Activated naive CD4-positive, alpha-beta T cell treated with anti-CD3 and anti-CD28 coated beads, Interleukin-2, amount 50 U/mL, for 24 hours (primary cell): ENCODE results near the gene FER1L5.
A peak's percentile ranks its signal among the peaks of the same experiment; 100 is the strongest.

Experiments
- H3K27ac Mint-ChIP-seq: one replicate; pipeline ENCODE4 v1.8.0; 2021; ENCODE audit warnings: mild to moderate bottlenecking, mixed read lengths
- H3K27me3 Mint-ChIP-seq: one replicate; pipeline ENCODE4 v1.8.0; 2021; ENCODE audit warnings: mixed read lengths
- H3K36me3 Mint-ChIP-seq: one replicate; pipeline ENCODE4 v1.8.0; 2021; ENCODE audit warnings: mixed read lengths
- H3K4me1 Mint-ChIP-seq: one replicate; pipeline ENCODE4 v1.8.0; 2021; ENCODE audit warnings: mixed read lengths
- H3K4me3 Mint-ChIP-seq: one replicate; pipeline ENCODE4 v1.8.0; 2021; ENCODE audit warnings: mild to moderate bottlenecking, mixed read lengths
- H3K9me3 Mint-ChIP-seq: one replicate; pipeline ENCODE4 v1.8.0; 2021; ENCODE audit warnings: mixed read lengths

Gene FER1L5

GRCh38 chr2:96733931-96734330 is 91.4 kb downstream of the FER1L5 start:
- no peaks in the 10 kb centered on the region for H3K9me3 Mint-ChIP-seq
- peaks cover 12% of the 10 kb centered on the region for H3K36me3 Mint-ChIP-seq
- H3K4me3 Mint-ChIP-seq, result no peak overlapping the region
- peaks cover 12% of the 10 kb centered on the region for H3K4me1 Mint-ChIP-seq
- H3K27me3 Mint-ChIP-seq, result no peaks in the 10 kb centered on the region
- H3K27ac Mint-ChIP-seq, result no peak overlapping the region

GRCh38 chr2:96734880-96735583 is 92.5 kb downstream of the FER1L5 start:
- Mint-ChIP-seq H3K9me3 (no peaks in the 10 kb centered on the region), H3K27me3 (no peaks in the 10 kb centered on the region), H3K27ac (no peak overlapping the region), H3K4me1 (peaks cover 22% of the 10 kb centered on the region), H3K36me3 (peaks cover 14% of the 10 kb centered on the region), H3K4me3 (no peak overlapping the region)

- Mint-ChIP-seq H3K4me3 (peak overlapping the region; percentile 7), H3K27me3 (no peaks in the 10 kb centered on the region), H3K9me3 (no peaks in the 10 kb centered on the region), H3K27ac (no peak overlapping the region), H3K4me1 (peaks cover 35% of the 10 kb centered on the region), H3K36me3 (peaks cover 7% of the 10 kb centered on the region)
Measured at GRCh38 chr2:96737251-96737650, 94.7 kb downstream of the FER1L5 start.

GRCh38 chr2:96737831-96738230 is 95.3 kb downstream of the FER1L5 start:
- no peak overlapping the region for H3K4me3 Mint-ChIP-seq
- H3K27ac Mint-ChIP-seq, result no peak overlapping the region
- H3K9me3 Mint-ChIP-seq, result no peaks in the 10 kb centered on the region
- no peaks in the 10 kb centered on the region for H3K27me3 Mint-ChIP-seq
- peaks cover 7% of the 10 kb centered on the region for H3K36me3 Mint-ChIP-seq
- peaks cover 35% of the 10 kb centered on the region for H3K4me1 Mint-ChIP-seq

GRCh38 chr2:96739076-96739632 is 96.6 kb downstream of the FER1L5 start:
- Mint-ChIP-seq H3K27me3 (no peaks in the 10 kb centered on the region), H3K9me3 (no peaks in the 10 kb centered on the region), H3K4me3 (peak overlapping the region; percentile 100), H3K4me1 (peaks cover 35% of the 10 kb centered on the region), H3K36me3 (peaks cover 5% of the 10 kb centered on the region), H3K27ac (no peak overlapping the region)

GRCh38 chr2:96739633-96740428 is 97.3 kb downstream of the FER1L5 start, which contains the start of gene LMAN2L:
Gene LMAN2L (minus strand): TSS chr2:96740064. CDS start chr2:96740040, 24 bp downstream.
- Mint-ChIP-seq H3K4me1 (peaks cover 32% of the 10 kb centered on the region), H3K36me3 (peaks cover 2% of the 10 kb centered on the region), H3K27ac (peak within 1 kb of the TSS; percentile 94), H3K9me3 (no peaks in the 10 kb centered on the region), H3K4me3 (peak within 1 kb of the TSS; percentile 100), H3K27me3 (no peaks in the 10 kb centered on the region)

GRCh38 chr2:96747061-96747617 is 104.6 kb downstream of the FER1L5 start:
- Mint-ChIP-seq H3K9me3 (no peaks in the 10 kb centered on the region), H3K4me3 (no peak overlapping the region), H3K27me3 (no peaks in the 10 kb centered on the region), H3K36me3 (no peaks in the 10 kb centered on the region), H3K4me1 (no peaks in the 10 kb centered on the region), H3K27ac (no peak overlapping the region)

- Mint-ChIP-seq H3K4me3 (no peak overlapping the region), H3K27ac (no peak overlapping the region), H3K4me1 (no peaks in the 10 kb centered on the region), H3K36me3 (no peaks in the 10 kb centered on the region), H3K9me3 (no peaks in the 10 kb centered on the region), H3K27me3 (no peaks in the 10 kb centered on the region)
Measured at GRCh38 chr2:96751800-96752199, 109.2 kb downstream of the FER1L5 start.

- no peaks in the 10 kb centered on the region for H3K9me3 Mint-ChIP-seq
- H3K4me1 Mint-ChIP-seq, result peaks cover under 1% of the 10 kb centered on the region
- H3K27me3 Mint-ChIP-seq, result no peaks in the 10 kb centered on the region
- H3K4me3 Mint-ChIP-seq, result no peak overlapping the region
- no peak overlapping the region for H3K27ac Mint-ChIP-seq
- H3K36me3 Mint-ChIP-seq, result no peaks in the 10 kb centered on the region
Measured at GRCh38 chr2:96753661-96754282, 111.2 kb downstream of the FER1L5 start.

GRCh38 chr2:96754317-96754716 is 111.8 kb downstream of the FER1L5 start:
- H3K4me1 Mint-ChIP-seq, result peaks cover 5% of the 10 kb centered on the region
- no peaks in the 10 kb centered on the region for H3K27me3 Mint-ChIP-seq
- H3K9me3 Mint-ChIP-seq, result no peaks in the 10 kb centered on the region
- no peak overlapping the region for H3K4me3 Mint-ChIP-seq
- H3K36me3 Mint-ChIP-seq, result no peaks in the 10 kb centered on the region
- peak overlapping the region; percentile 8 for H3K27ac Mint-ChIP-seq
